Smooth muscle cell (in vitro differentiated cells): ENCODE results near the gene LRBA. TPM values are rescaled to one million over a fixed set of nuclear protein-coding genes. Genes with fewer than 3 reads are reported as not detected.

ENCODE experiments used
- DNase-seq: peaks from one replicate; lab custom pipeline; 2025; ENCODE audit not compliant: unreplicated experiment; lab: John Stamatoyannopoulos, UW
- H2AFZ ChIP-seq: fragments of 200-600 bp; sonication (generic); 2 replicates; pipeline ENCODE4 v1.6.0; 2016; ENCODE audit warnings: antibody characterized with exemption, low read depth, mild to moderate bottlenecking
- H3F3A ChIP-seq: fragments of 200-600 bp; sonication (generic); 2 replicates; pipeline ENCODE4 v1.6.0; 2017; ENCODE audit warnings: antibody characterized with exemption, low read depth
- H3K27ac ChIP-seq: fragments of 200-600 bp; sonication (generic); 2 replicates; pipeline ENCODE4 v1.5.1; 2016; ENCODE audit warnings: low read depth, mild to moderate bottlenecking
- H3K27me3 ChIP-seq: fragments of 200-600 bp; sonication (generic); 2 replicates; pipeline ENCODE4 v1.6.1; 2016; ENCODE audit warnings: low read depth, mild to moderate bottlenecking
- H3K36me3 ChIP-seq: fragments of 200-600 bp; sonication (generic); 2 replicates; pipeline ENCODE4 v1.5.1; 2016; ENCODE audit warnings: low read depth
- H3K4me1 ChIP-seq: fragments of 200-600 bp; sonication (generic); 2 replicates; pipeline ENCODE4 v1.5.1; 2016; ENCODE audit warnings: low read depth
- H3K4me2 ChIP-seq: fragments of 200-600 bp; sonication (generic); 2 replicates; pipeline ENCODE4 v1.6.0; 2016; ENCODE audit warnings: mild to moderate bottlenecking
- H3K4me3 ChIP-seq: fragments of 200-600 bp; sonication (generic); 2 replicates; pipeline ENCODE4 v1.5.1; 2016; ENCODE audit warnings: mild to moderate bottlenecking
- H3K79me2 ChIP-seq: fragments of 200-600 bp; sonication (generic); 2 replicates; pipeline ENCODE4 v1.6.0; 2016; ENCODE audit warnings: low read depth, mild to moderate bottlenecking
- H3K9ac ChIP-seq: fragments of 200-600 bp; sonication (generic); 2 replicates; pipeline ENCODE4 v1.6.0; 2016; ENCODE audit warnings: low read depth
- H3K9me3 ChIP-seq: fragments of 200-600 bp; sonication (generic); replicated peaks from 2 replicates; pipeline ENCODE4 v1.5.1; 2016; ENCODE audit warnings: low read depth
- H4K20me1 ChIP-seq: fragments of 200-600 bp; sonication (generic); 2 replicates; pipeline ENCODE4 v1.6.0; 2016; ENCODE audit warnings: low read depth
- WGBS: methylation state at CpG from one replicate; pipeline ENCODE4 v1.1.7; 2016; ENCODE audit warnings: low lambda C conversion rate; 5-methylcytosine and 5-hydroxymethylcytosine counted together
- polyA plus RNA-seq: library from polyadenylated mRNA; unstranded; fragments of >200 nt; fragmentation: Nextera tagmentation; extraction: Ambion mirVana; gene quantifications from 2 replicates; pipeline ENCODE4 v1.2.1, GENCODE V29; 2016
- total RNA-seq: library from RNA; depleted of rRNA; stranded (reverse); fragments of >200 nt; gene quantifications from 2 replicates; pipeline ENCODE4 v1.2.3, GENCODE V29; 2014
- TF ChIP-seq, protein P1 (sequence below): fragments of 200-600 bp; sonication (generic); IDR thresholded peaks from 2 replicates; pipeline ENCODE4 v1.5.1; 2017; ENCODE audit warnings: borderline replicate concordance, mild to moderate bottlenecking, antibody characterized with exemption; ENCODE audit not compliant: insufficient read depth, poor library complexity, severe bottlenecking

LRBA gene
- total and polyA plus RNA-seq, 2 experiments from 2014 or later = 1.6 to 26.2 TPM

- no peak for DNase-seq
- H4K20me1 ChIP-seq = no peaks in the 10 kb centered on the region
- H3K79me2 ChIP-seq = no peaks in the 10 kb centered on the region
- H3F3A ChIP-seq = no peaks in the 10 kb centered on the region
- H3K36me3 ChIP-seq = no peaks in the 10 kb centered on the region
- H3K4me2 ChIP-seq = no peak overlapping the region
- H3K27ac ChIP-seq = no peak overlapping the region
- no peaks in the 10 kb centered on the region for H3K9me3 ChIP-seq
- WGBS = 85% methylated on average over 3 of the region's 3 CpGs
- H3K4me1 ChIP-seq = no peaks in the 10 kb centered on the region
- TF ChIP-seq, protein P1, sequence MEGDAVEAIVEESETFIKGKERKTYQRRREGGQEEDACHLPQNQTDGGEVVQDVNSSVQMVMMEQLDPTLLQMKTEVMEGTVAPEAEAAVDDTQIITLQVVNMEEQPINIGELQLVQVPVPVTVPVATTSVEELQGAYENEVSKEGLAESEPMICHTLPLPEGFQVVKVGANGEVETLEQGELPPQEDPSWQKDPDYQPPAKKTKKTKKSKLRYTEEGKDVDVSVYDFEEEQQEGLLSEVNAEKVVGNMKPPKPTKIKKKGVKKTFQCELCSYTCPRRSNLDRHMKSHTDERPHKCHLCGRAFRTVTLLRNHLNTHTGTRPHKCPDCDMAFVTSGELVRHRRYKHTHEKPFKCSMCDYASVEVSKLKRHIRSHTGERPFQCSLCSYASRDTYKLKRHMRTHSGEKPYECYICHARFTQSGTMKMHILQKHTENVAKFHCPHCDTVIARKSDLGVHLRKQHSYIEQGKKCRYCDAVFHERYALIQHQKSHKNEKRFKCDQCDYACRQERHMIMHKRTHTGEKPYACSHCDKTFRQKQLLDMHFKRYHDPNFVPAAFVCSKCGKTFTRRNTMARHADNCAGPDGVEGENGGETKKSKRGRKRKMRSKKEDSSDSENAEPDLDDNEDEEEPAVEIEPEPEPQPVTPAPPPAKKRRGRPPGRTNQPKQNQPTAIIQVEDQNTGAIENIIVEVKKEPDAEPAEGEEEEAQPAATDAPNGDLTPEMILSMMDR = no peak
- H3K4me3 ChIP-seq = no peak overlapping the region
- H2AFZ ChIP-seq = no peak overlapping the region
- no peak overlapping the region for H3K9ac ChIP-seq
- H3K27me3 ChIP-seq = no peaks in the 10 kb centered on the region
Measured at GRCh38 chr4:150533673-150534072, 481.4 kb downstream of the LRBA start.

DNA sequence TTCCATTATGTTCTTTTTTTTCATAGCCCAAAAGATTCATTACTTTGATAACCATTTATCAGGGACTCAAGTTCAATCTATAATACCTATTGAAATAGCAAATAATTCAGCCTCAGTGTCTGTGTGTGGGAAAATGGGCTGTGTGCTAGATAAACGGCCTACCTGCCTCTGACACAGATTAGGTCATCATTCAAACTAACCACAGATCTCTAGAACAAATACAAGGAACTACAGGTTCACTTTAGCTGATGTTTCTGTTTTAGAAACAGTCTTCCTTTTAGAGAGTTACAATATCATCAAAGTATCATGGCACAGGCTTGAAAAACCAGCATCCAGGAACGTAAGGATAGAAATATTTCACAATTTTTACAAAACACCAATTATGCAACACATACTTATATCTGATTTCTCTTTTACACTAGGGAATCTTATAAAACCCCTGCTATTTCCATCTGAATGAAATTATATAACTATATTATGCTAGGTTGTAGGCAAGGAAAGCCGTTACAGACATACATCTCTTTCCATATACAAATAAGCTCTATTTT is 489.7 kb downstream of the LRBA start:
- TF ChIP-seq, protein P1 = no peak
- Histone ChIP-seq H2AFZ (no peak overlapping the region), H3K27ac (no peak overlapping the region), H4K20me1 (no peaks in the 10 kb centered on the region), H3K36me3 (no peaks in the 10 kb centered on the region), H3K79me2 (no peaks in the 10 kb centered on the region), H3K27me3 (no peaks in the 10 kb centered on the region), H3K4me3 (no peak overlapping the region), H3K9ac (no peak overlapping the region), H3K4me2 (no peak overlapping the region), H3K9me3 (no peaks in the 10 kb centered on the region), H3F3A (no peaks in the 10 kb centered on the region), H3K4me1 (no peaks in the 10 kb centered on the region)
- no peak for DNase-seq
- 83% methylated on average over 3 of the region's 3 CpGs for WGBS

DNA sequence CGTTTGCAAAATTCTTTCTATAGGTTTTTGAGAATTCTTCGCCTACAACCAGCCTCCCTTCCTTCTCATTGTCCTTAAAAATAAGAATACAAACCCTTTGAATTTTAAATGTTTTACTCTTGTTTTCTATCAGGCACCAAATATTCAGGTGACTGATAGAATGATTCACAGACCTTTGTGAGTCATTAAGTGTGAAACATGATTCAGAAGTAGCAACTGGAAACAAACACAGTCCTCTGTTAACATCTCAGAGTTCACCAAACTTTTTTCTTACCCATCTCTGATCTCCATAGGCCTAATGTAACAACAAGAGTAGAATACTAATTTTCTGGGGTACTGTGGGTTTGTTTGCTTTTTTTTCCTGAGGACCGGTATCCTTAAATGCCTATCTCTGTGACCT is 496.5 kb downstream of the LRBA start:
- Histone ChIP-seq H2AFZ (no peak overlapping the region), H3K79me2 (no peaks in the 10 kb centered on the region), H3K9ac (no peak overlapping the region), H3K27me3 (no peaks in the 10 kb centered on the region), H3K27ac (peak overlapping the region; percentile 65), H3K4me2 (no peak overlapping the region), H3K4me1 (no peaks in the 10 kb centered on the region), H4K20me1 (no peaks in the 10 kb centered on the region), H3K9me3 (no peaks in the 10 kb centered on the region), H3K36me3 (no peaks in the 10 kb centered on the region), H3F3A (no peaks in the 10 kb centered on the region), H3K4me3 (no peak overlapping the region)
- DNase-seq = no peak
- 78% methylated on average over 3 of the region's 3 CpGs for WGBS
- TF ChIP-seq, protein P1 = no peak

DNA sequence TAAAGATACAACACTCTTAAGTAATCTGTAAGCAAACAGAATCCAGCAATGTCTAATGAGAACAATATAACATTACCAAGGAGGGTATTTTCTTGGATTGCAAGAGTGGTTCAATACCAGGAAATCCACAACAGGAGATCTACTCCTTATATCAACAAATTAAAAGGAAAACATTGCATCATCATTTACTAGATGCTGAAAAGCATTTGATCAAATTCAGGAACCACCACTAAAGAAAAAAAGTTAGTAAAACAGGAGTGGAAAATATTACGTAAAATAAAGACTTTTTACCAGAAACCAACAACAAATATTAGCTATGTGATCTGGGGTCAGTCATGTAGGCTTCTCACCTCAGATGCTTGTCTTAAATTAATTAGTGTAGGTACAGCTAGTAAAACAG is 499.9 kb downstream of the LRBA start:
- TF ChIP-seq, protein P1 = no peak
- Histone ChIP-seq H3K27me3 (no peaks in the 10 kb centered on the region), H3K4me1 (no peaks in the 10 kb centered on the region), H3K4me2 (no peak overlapping the region), H3K79me2 (no peaks in the 10 kb centered on the region), H3K4me3 (no peak overlapping the region), H3K27ac (no peak overlapping the region), H2AFZ (no peak overlapping the region), H3K9me3 (no peaks in the 10 kb centered on the region), H4K20me1 (no peaks in the 10 kb centered on the region), H3K9ac (no peak overlapping the region), H3F3A (no peaks in the 10 kb centered on the region), H3K36me3 (no peaks in the 10 kb centered on the region)
- DNase-seq = no peak
- WGBS = 97% methylated on average over 1 of the region's 1 CpG
